Astrocyte (in vitro differentiated cells and primary cell): ENCODE measurements around the gene HECW1. TPM values are rescaled to one million over a fixed set of nuclear protein-coding genes. Genes with fewer than 3 reads are reported as not detected.

Source experiments
- DNase-seq: peaks from one replicate; pipeline ENCODE4 v3.0.0-alpha.2; 2010; ENCODE audit warnings: low read depth
- FAIRE-seq: peaks from 2 replicates; lab custom pipeline; 2011; peaks lifted over from hg19 to GRCh38; lab: Jason Lieb, UNC
- H2AFZ ChIP-seq: 2 replicates; pipeline ENCODE4 v1.6.0; 2012; ENCODE audit warnings: low read depth, low read length, inconsistent platforms
- H3K27ac ChIP-seq: 2 replicates; pipeline ENCODE4 v1.5.1; 2011; ENCODE audit warnings: low read depth, low read length, inconsistent platforms
- H3K27me3 ChIP-seq: 2 replicates; pipeline ENCODE4 v1.6.0; 2011; ENCODE audit warnings: low read length, inconsistent platforms; ENCODE audit not compliant: insufficient read depth
- H3K36me3 ChIP-seq: 2 replicates; pipeline ENCODE4 v1.5.1; 2011; ENCODE audit warnings: low read length, inconsistent platforms; ENCODE audit not compliant: insufficient read depth
- H3K4me1 ChIP-seq: 2 replicates; pipeline ENCODE4 v1.5.1; 2011; ENCODE audit warnings: low read length, inconsistent platforms; ENCODE audit not compliant: insufficient read depth
- H3K4me2 ChIP-seq: 2 replicates; pipeline ENCODE4 v1.6.0; 2012; ENCODE audit warnings: low read length, inconsistent platforms
- H3K4me3 ChIP-seq: 2 replicates; pipeline ENCODE4 v1.5.1; 2011; ENCODE audit warnings: low read depth, mild to moderate bottlenecking, low read length, inconsistent platforms; ENCODE audit not compliant: insufficient read depth
- H3K79me2 ChIP-seq: 2 replicates; pipeline ENCODE4 v1.6.0; 2012; ENCODE audit warnings: mild to moderate bottlenecking, low read length, inconsistent platforms; ENCODE audit not compliant: insufficient read depth
- H3K9ac ChIP-seq: 2 replicates; pipeline ENCODE4 v1.6.0; 2012; ENCODE audit warnings: mild to moderate bottlenecking, low read length, inconsistent platforms
- H3K9me3 ChIP-seq: 2 replicates; pipeline ENCODE4 v1.5.1; 2012; ENCODE audit warnings: low read depth, mild to moderate bottlenecking, low read length, inconsistent platforms; ENCODE audit not compliant: insufficient read depth
- H4K20me1 ChIP-seq: 2 replicates; pipeline ENCODE4 v1.6.0; 2012; ENCODE audit warnings: low read length, inconsistent platforms; ENCODE audit not compliant: insufficient read depth
- H3K27ac Mint-ChIP-seq: one replicate; pipeline ENCODE4 v1.8.0; 2021; ENCODE audit warnings: mild to moderate bottlenecking, mixed read lengths; ENCODE audit not compliant: unreplicated experiment
- H3K27me3 Mint-ChIP-seq: one replicate; pipeline ENCODE4 v1.8.0; 2021; ENCODE audit warnings: low read depth, mixed read lengths; ENCODE audit not compliant: unreplicated experiment
- H3K36me3 Mint-ChIP-seq: one replicate; pipeline ENCODE4 v1.8.0; 2021; ENCODE audit warnings: low read depth, mixed read lengths; ENCODE audit not compliant: unreplicated experiment
- H3K4me1 Mint-ChIP-seq: one replicate; pipeline ENCODE4 v1.8.0; 2021; ENCODE audit warnings: low read depth, mixed read lengths; ENCODE audit not compliant: unreplicated experiment
- H3K4me3 Mint-ChIP-seq: one replicate; pipeline ENCODE4 v1.8.0; 2021; ENCODE audit warnings: mild to moderate bottlenecking, moderate library complexity, mixed read lengths; ENCODE audit not compliant: unreplicated experiment
- H3K9me3 Mint-ChIP-seq: one replicate; pipeline ENCODE4 v1.8.0; 2021; ENCODE audit warnings: mild to moderate bottlenecking, mixed read lengths; ENCODE audit not compliant: unreplicated experiment
- CTCF ChIP-seq: IDR thresholded peaks from 2 replicates; pipeline ENCODE4 v1.5.1; 2011; ENCODE audit warnings: low read depth, mild to moderate bottlenecking, inconsistent platforms, low read length, moderate library complexity; ENCODE audit not compliant: insufficient read depth
- EZH2 ChIP-seq: IDR thresholded peaks from 2 replicates; pipeline ENCODE4 v1.6.1; 2012; ENCODE audit warnings: mild to moderate bottlenecking, low read length, inconsistent platforms; ENCODE audit not compliant: insufficient read depth
- total RNA-seq: library from RNA; stranded (reverse); gene quantifications from 2 replicates; pipeline ENCODE4 v1.2.1, GENCODE V29; 2021

Gene HECW1
- total RNA-seq, 1 donor from 2014 or later, result 3.3 TPM

GRCh38 chr7:43113622-43114457 lies 1.4 kb downstream of the HECW1 start:
- no peak for DNase-seq
- TF ChIP-seq EZH2 (peak; percentile 54), CTCF (no peak)
- H4K20me1 ChIP-seq, result no peaks in the 10 kb centered on the region
- Mint-ChIP-seq H3K4me3 (peak overlapping the region; percentile 87), H3K4me1 (peaks cover 29% of the 10 kb centered on the region), H3K36me3 (peaks cover 1% of the 10 kb centered on the region), H3K27me3 (peaks cover 31% of the 10 kb centered on the region), H3K27ac (peak overlapping the region; percentile 16), H3K9me3 (no peaks in the 10 kb centered on the region)
- H2AFZ ChIP-seq, result peak overlapping the region; percentile 57
- no peak overlapping the region for H3K27ac ChIP-seq
- H3K9ac ChIP-seq, result peak overlapping the region; percentile 30
- no peaks in the 10 kb centered on the region for H3K36me3 ChIP-seq
- no peaks in the 10 kb centered on the region for H3K9me3 ChIP-seq
- H3K4me2 ChIP-seq, result peak overlapping the region; percentile 88
- H3K4me1 ChIP-seq, result peaks cover 15% of the 10 kb centered on the region
- peak overlapping the region; percentile 50 for H3K4me3 ChIP-seq
- no peak for FAIRE-seq
- H3K27me3 ChIP-seq, result peaks cover 31% of the 10 kb centered on the region
- H3K79me2 ChIP-seq, result no peaks in the 10 kb centered on the region

GRCh38 chr7:43114458-43114780 lies 2.0 kb downstream of the HECW1 start:
- H3K4me2 ChIP-seq, result peak overlapping the region; percentile 88
- no peak overlapping the region for H2AFZ ChIP-seq
- TF ChIP-seq EZH2, result no peak
- TF ChIP-seq CTCF, result no peak
- no peaks in the 10 kb centered on the region for H3K36me3 ChIP-seq
- DNase-seq (no peak), FAIRE-seq (peak; percentile 9)
- peaks cover 21% of the 10 kb centered on the region for H3K4me1 ChIP-seq
- Mint-ChIP-seq H3K9me3 (no peaks in the 10 kb centered on the region), H3K4me1 (peaks cover 29% of the 10 kb centered on the region), H3K27me3 (peaks cover 31% of the 10 kb centered on the region), H3K27ac (no peak overlapping the region), H3K4me3 (peak overlapping the region; percentile 87), H3K36me3 (peaks cover 1% of the 10 kb centered on the region)
- H4K20me1 ChIP-seq, result no peaks in the 10 kb centered on the region
- no peaks in the 10 kb centered on the region for H3K9me3 ChIP-seq
- H3K27me3 ChIP-seq, result peaks cover 31% of the 10 kb centered on the region
- no peaks in the 10 kb centered on the region for H3K79me2 ChIP-seq
- H3K27ac ChIP-seq, result no peak overlapping the region
- no peak overlapping the region for H3K4me3 ChIP-seq
- no peak overlapping the region for H3K9ac ChIP-seq

GRCh38 chr7:43116451-43116850 lies 4.0 kb downstream of the HECW1 start:
- no peak for FAIRE-seq
- no peaks in the 10 kb centered on the region for H3K36me3 ChIP-seq
- peaks cover 31% of the 10 kb centered on the region for H3K4me1 Mint-ChIP-seq

More at GRCh38 chr7:43116451-43116850, 4.0 kb downstream of the HECW1 start:
- H3K27ac Mint-ChIP-seq, result peak overlapping the region; percentile 85
- Histone ChIP-seq H3K4me2 (no peak overlapping the region), H3K9ac (no peak overlapping the region), H3K4me3 (no peak overlapping the region), H3K27ac (no peak overlapping the region), H3K27me3 (peaks cover 27% of the 10 kb centered on the region), H3K79me2 (no peaks in the 10 kb centered on the region), H3K4me1 (peaks cover 27% of the 10 kb centered on the region), H2AFZ (no peak overlapping the region), H3K9me3 (no peaks in the 10 kb centered on the region), H4K20me1 (no peaks in the 10 kb centered on the region)
- H3K27me3 Mint-ChIP-seq, result peaks cover 24% of the 10 kb centered on the region
- no peak overlapping the region for H3K4me3 Mint-ChIP-seq
- no peak for TF ChIP-seq CTCF
- no peak for TF ChIP-seq EZH2
- no peak for DNase-seq
- peaks cover 1% of the 10 kb centered on the region for H3K9me3 Mint-ChIP-seq
- H3K36me3 Mint-ChIP-seq, result peaks cover 1% of the 10 kb centered on the region
